Mesendoderm (in vitro differentiated cells): Measurements from ENCODE around the gene GMIP.
A peak's percentile ranks its signal among the peaks of the same experiment; 100 is the strongest.

Experiments
- DNase-seq: peaks from one replicate; pipeline ENCODE4 v3.0.0; 2013
- H2AK5ac ChIP-seq: 2 replicates; pipeline ENCODE4 v1.6.1; 2013; ENCODE audit warnings: low read length, inconsistent platforms
- H2BK120ac ChIP-seq: 2 replicates; pipeline ENCODE4 v1.6.1; 2013; ENCODE audit warnings: low read depth, mild to moderate bottlenecking, low read length, moderate library complexity, mixed read lengths
- H2BK15ac ChIP-seq: replicated peaks from 2 replicates; pipeline ENCODE4 v1.6.1; 2013; ENCODE audit warnings: low read depth, mild to moderate bottlenecking, moderate library complexity
- H2BK5ac ChIP-seq: 2 replicates; pipeline ENCODE4 v1.6.1; 2013; ENCODE audit warnings: low read length, inconsistent platforms
- H3K18ac ChIP-seq: 2 replicates; pipeline ENCODE4 v1.6.1; 2013; ENCODE audit warnings: mild to moderate bottlenecking, low read length, mixed read lengths
- H3K23ac ChIP-seq: one replicate; pipeline ENCODE4 v1.6.1; 2013; ENCODE audit warnings: low read length
- H3K27ac ChIP-seq: 2 replicates; pipeline ENCODE4 v1.5.1; 2013; ENCODE audit warnings: low read depth, mild to moderate bottlenecking, inconsistent platforms, low read length, moderate library complexity
- H3K27me3 ChIP-seq: 2 replicates; pipeline ENCODE4 v1.6.1; 2013; ENCODE audit warnings: low read length, control low read depth, mild to moderate bottlenecking, inconsistent platforms; ENCODE audit not compliant: insufficient read depth, poor library complexity
- H3K36me3 ChIP-seq: 2 replicates; pipeline ENCODE4 v1.6.1; 2013; ENCODE audit warnings: low read length, inconsistent platforms; ENCODE audit not compliant: control insufficient read depth, insufficient read depth
- H3K4ac ChIP-seq: one replicate; pipeline ENCODE4 v1.6.1; 2013; ENCODE audit warnings: low read depth, mild to moderate bottlenecking, low read length, moderate library complexity
- H3K4me1 ChIP-seq: 2 replicates; pipeline ENCODE4 v1.6.1; 2013; ENCODE audit warnings: low read depth, low read length, inconsistent platforms; ENCODE audit not compliant: control insufficient read depth
- H3K4me2 ChIP-seq: 2 replicates; pipeline ENCODE4 v1.6.1; 2013; ENCODE audit warnings: low read length
- H3K4me3 ChIP-seq: 2 replicates; pipeline ENCODE4 v1.5.1; 2013; ENCODE audit warnings: mild to moderate bottlenecking, low read length
- H3K56ac ChIP-seq: one replicate; pipeline ENCODE4 v1.6.1; 2013; ENCODE audit warnings: low read length
- H3K79me1 ChIP-seq: 2 replicates; pipeline ENCODE4 v1.6.1; 2013; ENCODE audit warnings: low read length, inconsistent platforms
- H3K79me2 ChIP-seq: 2 replicates; pipeline ENCODE4 v1.6.1; 2013; ENCODE audit warnings: mild to moderate bottlenecking, low read length; ENCODE audit not compliant: control insufficient read depth, insufficient read depth
- H3K9ac ChIP-seq: 2 replicates; pipeline ENCODE4 v1.6.1; 2013; ENCODE audit warnings: low read length, inconsistent platforms
- H4K5ac ChIP-seq: one replicate; pipeline ENCODE4 v1.6.1; 2013; ENCODE audit warnings: low read length
- H4K8ac ChIP-seq: one replicate; pipeline ENCODE4 v1.6.1; 2013; ENCODE audit warnings: low read depth, mild to moderate bottlenecking, control low read depth, low read length, moderate library complexity
- WGBS: extraction: QIAGEN DNeasy Blood & Tissue Kit; methylation state at CpG from one replicate; pipeline ENCODE4 v1.1.7; 2013; ENCODE audit warnings: low lambda C conversion rate, missing lambda C conversion rate; ENCODE audit not compliant: insufficient coverage; ENCODE audit errors: extremely low coverage; 5-methylcytosine and 5-hydroxymethylcytosine counted together

GMIP gene

GRCh38 chr19:19647037-19647835, 3.8 kb upstream of the GMIP start:
- H3K56ac ChIP-seq, result no peak overlapping the region
- H2BK5ac ChIP-seq, result no peak overlapping the region
- peaks cover 18% of the 10 kb centered on the region for H3K36me3 ChIP-seq
- no peak overlapping the region for H3K4me2 ChIP-seq
- H3K9ac ChIP-seq, result no peak overlapping the region
- no peaks in the 10 kb centered on the region for H3K79me1 ChIP-seq
- H2AK5ac ChIP-seq, result no peak overlapping the region
- no CpG with 5 or more reads among the region's 29 CpGs for WGBS
- H3K4ac ChIP-seq, result no peak overlapping the region
- H3K27ac ChIP-seq, result no peak overlapping the region
- H3K27me3 ChIP-seq, result no peaks in the 10 kb centered on the region
- H3K79me2 ChIP-seq, result no peaks in the 10 kb centered on the region
- H3K4me1 ChIP-seq, result no peaks in the 10 kb centered on the region
- H3K23ac ChIP-seq, result no peak overlapping the region
- no peak for DNase-seq
- no peak overlapping the region for H2BK120ac ChIP-seq
- no peak overlapping the region for H3K18ac ChIP-seq
- H2BK15ac ChIP-seq, result no peak overlapping the region
- no peak overlapping the region for H4K5ac ChIP-seq
- no peak overlapping the region for H4K8ac ChIP-seq
- no peak overlapping the region for H3K4me3 ChIP-seq

GRCh38 chr19:19645233-19645870, 1.9 kb upstream of the GMIP start:
- H3K27ac ChIP-seq, result no peak overlapping the region
- H3K4me1 ChIP-seq, result no peaks in the 10 kb centered on the region
- no peak overlapping the region for H3K4ac ChIP-seq
- peaks cover 10% of the 10 kb centered on the region for H3K36me3 ChIP-seq
- no peak overlapping the region for H3K9ac ChIP-seq
- no peak overlapping the region for H3K18ac ChIP-seq
- H2BK120ac ChIP-seq, result no peak overlapping the region
- H4K8ac ChIP-seq, result no peak overlapping the region
- no peak overlapping the region for H3K56ac ChIP-seq
- H3K27me3 ChIP-seq, result no peaks in the 10 kb centered on the region
- H3K23ac ChIP-seq, result no peak overlapping the region
- no peaks in the 10 kb centered on the region for H3K79me2 ChIP-seq
- no peak overlapping the region for H2AK5ac ChIP-seq
- no CpG with 5 or more reads among the region's 17 CpGs for WGBS
- no peaks in the 10 kb centered on the region for H3K79me1 ChIP-seq
- H3K4me3 ChIP-seq, result no peak overlapping the region
- no peak overlapping the region for H4K5ac ChIP-seq
- no peak overlapping the region for H2BK5ac ChIP-seq
- DNase-seq, result no peak
- no peak overlapping the region for H3K4me2 ChIP-seq
- H2BK15ac ChIP-seq, result no peak overlapping the region

DNA sequence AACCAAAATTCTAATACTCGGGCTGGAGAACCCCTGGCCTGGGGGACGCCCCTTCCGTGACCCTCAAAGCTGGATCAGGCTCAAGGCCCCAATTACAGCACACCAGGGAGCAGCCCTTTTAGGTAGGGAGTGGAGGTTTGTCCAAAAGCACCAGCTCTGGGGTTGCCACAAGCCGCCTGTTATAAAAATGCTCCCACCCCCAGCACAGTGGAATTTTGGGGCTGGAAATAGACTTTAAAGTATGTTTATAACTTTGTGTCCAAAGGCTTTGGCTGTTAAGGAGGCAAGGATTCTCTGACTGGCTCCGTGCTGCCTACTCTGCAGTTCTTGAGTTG, 564 bp upstream of the GMIP start:
- H3K56ac ChIP-seq, result peak overlapping the region; percentile 42
- peaks cover 9% of the 10 kb centered on the region for H3K36me3 ChIP-seq
- no peak overlapping the region for H2AK5ac ChIP-seq
- H2BK120ac ChIP-seq, result no peak overlapping the region
- no peaks in the 10 kb centered on the region for H3K27me3 ChIP-seq
- H2BK15ac ChIP-seq, result no peak overlapping the region
- H4K5ac ChIP-seq, result no peak overlapping the region
- no peak overlapping the region for H3K27ac ChIP-seq
- no peak overlapping the region for H4K8ac ChIP-seq
- no peaks in the 10 kb centered on the region for H3K79me2 ChIP-seq
- no peak overlapping the region for H3K18ac ChIP-seq
- no peaks in the 10 kb centered on the region for H3K79me1 ChIP-seq
- H3K4ac ChIP-seq, result no peak overlapping the region
- H3K9ac ChIP-seq, result no peak overlapping the region
- no CpG with 5 or more reads among the region's 5 CpGs for WGBS
- H3K23ac ChIP-seq, result no peak overlapping the region
- no peak overlapping the region for H3K4me2 ChIP-seq
- H2BK5ac ChIP-seq, result no peak overlapping the region
- no peak overlapping the region for H3K4me3 ChIP-seq
- DNase-seq, result no peak
- H3K4me1 ChIP-seq, result no peaks in the 10 kb centered on the region

DNA sequence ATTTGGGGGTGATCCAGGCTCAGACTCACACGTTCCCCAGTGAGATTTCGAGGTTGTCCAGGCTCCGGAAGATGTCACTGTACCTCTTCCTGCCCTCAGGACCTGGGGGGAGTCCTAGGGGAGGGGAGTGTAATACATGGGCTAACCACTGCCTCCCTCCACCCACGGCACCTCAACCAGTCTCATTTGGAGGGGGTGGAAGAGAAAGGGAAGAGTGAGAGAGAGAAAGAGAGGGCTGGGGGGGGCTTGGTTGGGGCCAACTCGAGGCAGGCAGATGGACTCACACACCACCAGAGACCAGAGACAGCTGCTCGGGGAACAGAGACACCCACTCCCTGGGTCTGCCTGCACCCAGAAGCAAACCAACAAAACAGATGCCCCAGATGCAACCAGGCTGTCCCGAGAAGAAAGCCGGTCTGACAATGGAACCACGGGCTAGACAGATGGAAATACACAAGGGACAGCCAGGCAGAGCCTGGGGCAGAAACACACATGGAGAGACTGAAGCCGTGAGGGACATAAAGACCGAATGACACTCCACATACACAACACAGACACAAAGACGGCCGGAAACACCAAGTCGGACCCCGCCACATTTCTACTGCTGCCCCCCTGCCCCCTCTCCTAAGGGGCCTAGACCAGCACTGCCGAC, 825 bp downstream of the GMIP start:
- H3K9ac ChIP-seq, result peak overlapping the region; percentile 91
- H3K4ac ChIP-seq, result peak overlapping the region; percentile 0
- no peak overlapping the region for H4K5ac ChIP-seq
- no peaks in the 10 kb centered on the region for H3K79me1 ChIP-seq
- no peak overlapping the region for H3K27ac ChIP-seq
- DNase-seq, result peak; percentile 44
- no peak overlapping the region for H2BK120ac ChIP-seq
- H2AK5ac ChIP-seq, result no peak overlapping the region
- no peaks in the 10 kb centered on the region for H3K79me2 ChIP-seq
- no peak overlapping the region for H2BK5ac ChIP-seq
- peak overlapping the region; percentile 96 for H3K56ac ChIP-seq
- no peaks in the 10 kb centered on the region for H3K27me3 ChIP-seq
- H3K23ac ChIP-seq, result no peak overlapping the region
- peak overlapping the region; percentile 10 for H3K18ac ChIP-seq
- H3K4me1 ChIP-seq, result no peaks in the 10 kb centered on the region
- H3K4me2 ChIP-seq, result peak overlapping the region; percentile 78
- H4K8ac ChIP-seq, result no peak overlapping the region
- no peak overlapping the region for H2BK15ac ChIP-seq
- peaks cover 9% of the 10 kb centered on the region for H3K36me3 ChIP-seq
- H3K4me3 ChIP-seq, result peak overlapping the region; percentile 71
- no CpG with 5 or more reads among the region's 16 CpGs for WGBS

- no peaks in the 10 kb centered on the region for H3K4me1 ChIP-seq
- no peak overlapping the region for H2BK15ac ChIP-seq
- no peak overlapping the region for H3K4me2 ChIP-seq
- no peak overlapping the region for H2BK120ac ChIP-seq
- H3K36me3 ChIP-seq, result peaks cover 3% of the 10 kb centered on the region
- H3K56ac ChIP-seq, result peak overlapping the region; percentile 69
- H3K18ac ChIP-seq, result no peak overlapping the region
- no peak overlapping the region for H3K23ac ChIP-seq
- no peaks in the 10 kb centered on the region for H3K79me2 ChIP-seq
- no peaks in the 10 kb centered on the region for H3K27me3 ChIP-seq
- H2AK5ac ChIP-seq, result no peak overlapping the region
- H4K5ac ChIP-seq, result no peak overlapping the region
- no peak overlapping the region for H3K4ac ChIP-seq
- no peak overlapping the region for H3K27ac ChIP-seq
- no peaks in the 10 kb centered on the region for H3K79me1 ChIP-seq
- no peak overlapping the region for H2BK5ac ChIP-seq
- H4K8ac ChIP-seq, result no peak overlapping the region
- WGBS, result no CpG with 5 or more reads among the region's 53 CpGs
- peak; percentile 52 for DNase-seq
- no peak overlapping the region for H3K9ac ChIP-seq
- no peak overlapping the region for H3K4me3 ChIP-seq
Measured at GRCh38 chr19:19637523-19638251, 5.8 kb downstream of the GMIP start.
